B cell (primary cell): ENCODE results near the gene KCNH1. TPM values are rescaled to one million over a fixed set of nuclear protein-coding genes. Genes with fewer than 3 reads are reported as not detected.
A peak's percentile ranks its signal among the peaks of the same experiment; 100 is the strongest.

Experiments used
- ATAC-seq: fragments of 200-7000 bp; cut with Tn5 transposase; one replicate; pipeline ENCODE4 v1.10.0; 2021; ENCODE audit warnings: low read depth, mild to moderate bottlenecking, moderate number of reproducible peaks, moderate library complexity
- CTCF ChIA-PET: fragments of 350-600 bp; sonication (Branson Sonifier 250); formaldehyde crosslinking; loops from one replicate; lab custom pipeline; 2021; ENCODE audit warnings: antibody characterized with exemption, inconsistent platforms; lab: Charles Lee
- POLR2A ChIA-PET: fragments of 350-600 bp; sonication (Branson Sonifier 250); formaldehyde crosslinking; loops from one replicate; lab custom pipeline; 2021; ENCODE audit warnings: antibody characterized with exemption; lab: Charles Lee
- DNase-seq: peaks from one replicate; pipeline ENCODE4 v3.0.0; 2013
- H2AFZ ChIP-seq: 2 replicates; pipeline ENCODE4 v1.6.1; 2012; ENCODE audit warnings: mild to moderate bottlenecking, low read depth, low read length; ENCODE audit not compliant: insufficient read depth, poor library complexity, severe bottlenecking
- H3K27ac ChIP-seq, 2 donors: 1 replicate in 1 of 2; 2 replicates in 1 of 2; pipeline ENCODE4 v1.5.1; 2012 to 2013; ENCODE audit warnings: low read length in 2 of 2, mild to moderate bottlenecking in 2 of 2, moderate library complexity in 1 of 2
- H3K27me3 ChIP-seq, 4 experiments: fragments of 200-600 bp in 1 of 4; sonication (generic) in 1 of 4; replicated peaks in 1 of 4; 1 replicate in 2 of 4; 2 replicates in 2 of 4; pipeline versions ENCODE4 v1.6.1 to v1.7.0; 2013 to 2016; ENCODE audit warnings: low read length in 3 of 4, mild to moderate bottlenecking in 2 of 4, mixed read lengths in 1 of 4, moderate library complexity in 1 of 4; ENCODE audit not compliant: insufficient read depth in 4 of 4, control insufficient read depth in 3 of 4; ENCODE audit errors: control extremely low read depth in 1 of 4
- H3K36me3 ChIP-seq, 2 experiments: replicated peaks in 1 of 2; 1 replicate in 1 of 2; 2 replicates in 1 of 2; pipeline versions ENCODE4 v1.6.1 to v1.7.1; 2013; ENCODE audit warnings: low read length in 1 of 2; ENCODE audit not compliant: insufficient read depth in 2 of 2, control insufficient read depth in 1 of 2; ENCODE audit errors: control extremely low read depth in 1 of 2, extremely low read depth in 1 of 2
- H3K4me1 ChIP-seq, 2 donors: fragments of 200-600 bp in 1 of 2; sonication (generic) in 1 of 2; 1 replicate in 1 of 2; 2 replicates in 1 of 2; pipeline versions ENCODE4 v1.5.1 to v1.6.1; 2013 to 2017; ENCODE audit warnings: low read length in 2 of 2; ENCODE audit not compliant: control insufficient read depth in 2 of 2, insufficient read depth in 2 of 2
- H3K4me2 ChIP-seq: replicated peaks from 2 replicates; pipeline ENCODE3; 2012; ENCODE audit warnings: mild to moderate bottlenecking, low read depth, low read length; ENCODE audit not compliant: poor library complexity, severe bottlenecking
- H3K4me3 ChIP-seq, 5 experiments: fragments of 200-600 bp in 1 of 5; sonication (generic) in 1 of 5; 1 replicate in 3 of 5; 2 replicates in 2 of 5; pipeline versions ENCODE4 v1.5.1 to v1.7.0; 2011 to 2016; ENCODE audit warnings: low read length in 4 of 5, mild to moderate bottlenecking in 4 of 5, low read depth in 2 of 5, control low read depth in 1 of 5, moderate library complexity in 1 of 5; ENCODE audit not compliant: insufficient read depth in 1 of 5; ENCODE audit errors: control extremely low read depth in 1 of 5, extremely low read depth in 1 of 5
- H3K79me2 ChIP-seq: fragments of 200-600 bp; sonication (generic); one replicate; pipeline ENCODE4 v1.6.0; 2016; ENCODE audit warnings: low read length; ENCODE audit not compliant: control insufficient read depth, insufficient read depth
- H3K9ac ChIP-seq: fragments of 200-600 bp; sonication (generic); 2 replicates; pipeline ENCODE4 v1.6.1; 2017; ENCODE audit warnings: mild to moderate bottlenecking, low read length, moderate library complexity
- H3K9me3 ChIP-seq, 3 donors: one replicate each; pipeline versions ENCODE4 v1.6.1 to v1.7.1; 2013; ENCODE audit warnings: low read length in 2 of 3; ENCODE audit not compliant: control insufficient read depth in 2 of 3, insufficient read depth in 1 of 3; ENCODE audit errors: control extremely low read depth in 1 of 3
- H4K20me1 ChIP-seq: 2 replicates; pipeline ENCODE4 v1.6.0; 2012; ENCODE audit warnings: mild to moderate bottlenecking, low read length; ENCODE audit not compliant: insufficient read depth, control insufficient read depth, poor library complexity, severe bottlenecking
- H3K27ac Mint-ChIP-seq: one replicate; pipeline ENCODE4 v1.8.0; 2021; ENCODE audit warnings: mixed read lengths
- H3K27me3 Mint-ChIP-seq: one replicate; pipeline ENCODE4 v1.8.0; 2021; ENCODE audit warnings: mixed read lengths
- H3K4me1 Mint-ChIP-seq: one replicate; pipeline ENCODE4 v1.8.0; 2021; ENCODE audit warnings: mixed read lengths
- H3K4me3 Mint-ChIP-seq: one replicate; pipeline ENCODE4 v1.8.0; 2021; ENCODE audit warnings: mixed read lengths
- H3K9me3 Mint-ChIP-seq: one replicate; pipeline ENCODE4 v1.8.0; 2022; ENCODE audit warnings: mixed read lengths; ENCODE audit not compliant: insufficient read depth
- EZH2 ChIP-seq: IDR thresholded peaks from 2 replicates; pipeline ENCODE4 v1.6.1; 2012; ENCODE audit warnings: borderline replicate concordance, low read depth, mild to moderate bottlenecking, moderate library complexity, low read length; ENCODE audit not compliant: insufficient read depth, poor library complexity, severe bottlenecking
- WGBS: methylation state at CpG from one replicate; pipeline ENCODE4 v1.1.5; 2013; ENCODE audit warnings: missing lambda C conversion rate; ENCODE audit not compliant: insufficient coverage; 5-methylcytosine and 5-hydroxymethylcytosine counted together
- intact Hi-C: fragments of 100-400 bp; cut with micrococcal nuclease; formaldehyde crosslinking; loops from one replicate; pipeline ENCODE4 v1.10.0; 2022
- polyA plus RNA-seq: library from polyadenylated mRNA; depleted of rRNA; stranded (reverse); fragments of >200 nt; gene quantifications from 2 replicates; pipeline ENCODE4 v1.2.3, GENCODE V29; 2012
- total RNA-seq, 2 donors: library from RNA; stranded (reverse); fragments of 120-200 nt in 1 of 2; gene quantifications; 1 replicate in 1 of 2; 2 replicates in 1 of 2; pipeline versions ENCODE4 v1.2.3 to v1.2.4, GENCODE V29; 2013 to 2022
- TF ChIP-seq, protein P1 (sequence below): fragments of 200-600 bp; IDR thresholded peaks from one replicate; pipeline ENCODE4 v1.8.0; 2022; ENCODE audit warnings: antibody characterized with exemption, mild to moderate bottlenecking

The KCNH1 gene
- total and polyA plus RNA-seq, 2 donors (not counting 1 experiment from before 2014, with no cell fraction given) = not detected

DNA sequence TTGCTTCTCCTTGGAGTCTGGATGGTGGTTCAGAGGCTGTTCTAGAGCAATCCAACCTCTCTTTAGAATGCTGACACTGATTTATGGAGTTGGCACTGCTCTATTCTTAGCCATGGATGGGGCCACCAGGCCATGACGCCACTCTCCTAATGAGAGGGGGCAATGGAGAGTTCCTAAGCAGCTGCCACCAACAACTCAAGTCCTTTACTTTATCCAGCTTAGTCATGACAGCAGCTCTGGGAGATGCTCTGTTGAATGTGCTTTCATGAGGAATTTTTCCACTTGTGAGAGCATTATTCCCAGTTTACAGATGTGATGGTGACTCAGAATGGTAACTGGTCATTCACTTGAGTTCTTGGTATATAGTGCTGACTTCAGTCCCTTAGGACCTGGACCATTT lies 438.9 kb downstream of the KCNH1 start:
- POLR2A ChIA-PET = no interaction called here
- whole genome bisulfite sequencing = no CpG with 5 or more reads among the region's 1 CpG
- H3K27ac ChIP-seq = no peak overlapping the region

DNA sequence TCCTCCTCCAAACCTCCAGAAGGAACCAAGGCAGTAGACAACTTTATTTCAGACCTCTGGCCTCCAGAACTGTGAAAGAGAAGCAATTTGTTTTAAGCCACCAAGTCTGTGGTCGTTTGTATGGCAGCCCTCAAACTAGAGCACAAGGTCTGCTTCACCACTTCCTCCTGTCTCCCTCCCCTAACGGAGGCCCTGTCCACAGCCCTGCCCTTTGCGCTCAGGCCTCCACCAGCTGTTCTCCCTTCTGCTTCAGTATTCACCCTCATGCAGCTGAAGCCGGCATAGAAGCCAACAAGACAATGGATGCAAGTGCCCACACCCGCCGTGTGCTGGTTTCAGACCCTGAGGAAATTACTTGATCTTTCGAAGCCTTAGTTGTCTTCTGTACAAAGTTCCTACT lies 441.2 kb downstream of the KCNH1 start:
- intact Hi-C loops = no loop called here
- no peaks in the 10 kb centered on the region for H4K20me1 ChIP-seq
- no peak overlapping the region for H3K4me3 ChIP-seq
- Mint-ChIP-seq H3K9me3 (no peaks in the 10 kb centered on the region), H3K27ac (no peak overlapping the region), H3K27me3 (peaks cover 4% of the 10 kb centered on the region), H3K4me1 (peaks cover 9% of the 10 kb centered on the region), H3K4me3 (peak overlapping the region; percentile 23)
- no peak overlapping the region for H3K27ac ChIP-seq
- H3K4me2 ChIP-seq = no peak overlapping the region
- ATAC-seq (no peak), DNase-seq (no peak)
- TF ChIP-seq EZH2 = no peak
- TF ChIP-seq, protein P1, sequence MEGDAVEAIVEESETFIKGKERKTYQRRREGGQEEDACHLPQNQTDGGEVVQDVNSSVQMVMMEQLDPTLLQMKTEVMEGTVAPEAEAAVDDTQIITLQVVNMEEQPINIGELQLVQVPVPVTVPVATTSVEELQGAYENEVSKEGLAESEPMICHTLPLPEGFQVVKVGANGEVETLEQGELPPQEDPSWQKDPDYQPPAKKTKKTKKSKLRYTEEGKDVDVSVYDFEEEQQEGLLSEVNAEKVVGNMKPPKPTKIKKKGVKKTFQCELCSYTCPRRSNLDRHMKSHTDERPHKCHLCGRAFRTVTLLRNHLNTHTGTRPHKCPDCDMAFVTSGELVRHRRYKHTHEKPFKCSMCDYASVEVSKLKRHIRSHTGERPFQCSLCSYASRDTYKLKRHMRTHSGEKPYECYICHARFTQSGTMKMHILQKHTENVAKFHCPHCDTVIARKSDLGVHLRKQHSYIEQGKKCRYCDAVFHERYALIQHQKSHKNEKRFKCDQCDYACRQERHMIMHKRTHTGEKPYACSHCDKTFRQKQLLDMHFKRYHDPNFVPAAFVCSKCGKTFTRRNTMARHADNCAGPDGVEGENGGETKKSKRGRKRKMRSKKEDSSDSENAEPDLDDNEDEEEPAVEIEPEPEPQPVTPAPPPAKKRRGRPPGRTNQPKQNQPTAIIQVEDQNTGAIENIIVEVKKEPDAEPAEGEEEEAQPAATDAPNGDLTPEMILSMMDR = no peak
- H3K27me3 ChIP-seq = no peaks in the 10 kb centered on the region
- no peaks in the 10 kb centered on the region for H3K79me2 ChIP-seq
- no peak overlapping the region for H3K9ac ChIP-seq
- 0% methylated on average over 3 of the region's 7 CpGs for WGBS
- no peaks in the 10 kb centered on the region for H3K36me3 ChIP-seq
- H2AFZ ChIP-seq = no peak overlapping the region
- ChIA-PET POLR2A (no interaction called here), CTCF (no interaction called here)
- no peaks in the 10 kb centered on the region for H3K9me3 ChIP-seq
- peaks cover 0 to 7% of the 10 kb centered on the region in 2 donors for H3K4me1 ChIP-seq

More for the DNA sequence above, 438.9 kb downstream of the KCNH1 start:
- H3K27ac Mint-ChIP-seq = no peak overlapping the region
- ATAC-seq (no peak), DNase-seq (no peak)
- Histone ChIP-seq H3K27me3 (no peaks in the 10 kb centered on the region), H3K4me3 (no peak overlapping the region), H3K79me2 (no peaks in the 10 kb centered on the region), H3K36me3 (no peaks in the 10 kb centered on the region), H3K4me2 (no peak overlapping the region), H3K4me1 (peaks cover 0 to 7% of the 10 kb centered on the region in 2 donors), H4K20me1 (no peaks in the 10 kb centered on the region), H3K9ac (no peak overlapping the region), H2AFZ (no peak overlapping the region), H3K9me3 (no peaks in the 10 kb centered on the region)
- intact Hi-C loops = no loop called here
- no peak overlapping the region for H3K4me3 Mint-ChIP-seq
- TF ChIP-seq, protein P1 = no peak
- no peak for TF ChIP-seq EZH2
- H3K9me3 Mint-ChIP-seq = no peaks in the 10 kb centered on the region
- peaks cover 9% of the 10 kb centered on the region for H3K4me1 Mint-ChIP-seq
- CTCF ChIA-PET = no interaction called here
- peaks cover 4% of the 10 kb centered on the region for H3K27me3 Mint-ChIP-seq
